Ishikawa (cell line): ENCODE measurements around the gene STEAP1.

ENCODE experiments used
- CEBPB ChIP-seq: IDR thresholded peaks from 2 replicates; pipeline ENCODE4 v1.6.1; 2012
- EGR1 ChIP-seq: IDR thresholded peaks from 2 replicates; pipeline ENCODE4 v1.6.1; 2012
- EP300 ChIP-seq: IDR thresholded peaks from 2 replicates; pipeline ENCODE4 v1.6.1; 2012; ENCODE audit warnings: borderline replicate concordance
- FOXM1 ChIP-seq: IDR thresholded peaks from 2 replicates; pipeline ENCODE4 v1.6.1; 2012; ENCODE audit warnings: low read depth, borderline replicate concordance
- MAX ChIP-seq: IDR thresholded peaks from 2 replicates; pipeline ENCODE4 v1.6.1; 2012
- RAD21 ChIP-seq: IDR thresholded peaks from 2 replicates; pipeline ENCODE4 v1.6.1; 2012; ENCODE audit warnings: low read depth
- REST ChIP-seq: IDR thresholded peaks from 2 replicates; pipeline ENCODE4 v1.6.1; 2012; ENCODE audit warnings: low read depth, mild to moderate bottlenecking
- TAF1 ChIP-seq: IDR thresholded peaks from 2 replicates; pipeline ENCODE4 v1.6.1; 2012; ENCODE audit warnings: low read depth, mild to moderate bottlenecking
- TCF12 ChIP-seq: IDR thresholded peaks from 2 replicates; pipeline ENCODE4 v1.6.1; 2012; ENCODE audit warnings: low read depth
- YY1 ChIP-seq: IDR thresholded peaks from 2 replicates; pipeline ENCODE4 v1.6.1; 2012; ENCODE audit warnings: low read depth
- ZBTB7A ChIP-seq: IDR thresholded peaks from 2 replicates; pipeline ENCODE4 v1.6.1; 2012; ENCODE audit warnings: low read depth

- TF ChIP-seq TAF1 = no peak
- no peak for TF ChIP-seq CEBPB
- no peak for TF ChIP-seq FOXM1
- TF ChIP-seq YY1 = no peak
- TF ChIP-seq MAX = no peak
- TF ChIP-seq EP300 = no peak
- TF ChIP-seq RAD21 = no peak
- TF ChIP-seq REST = no peak
- no peak for TF ChIP-seq TCF12
- no peak for TF ChIP-seq ZBTB7A
- no peak for TF ChIP-seq EGR1
These were observed 57.9 kb downstream of the STEAP1 start for GRCh38 chr7:90212149-90212495.
